Endodermal cell (in vitro differentiated cells): ENCODE measurements around the gene NACAD. TPM values are rescaled to one million over a fixed set of nuclear protein-coding genes. Genes with fewer than 3 reads are reported as not detected.

Source experiments
- DNase-seq: peaks from one replicate; pipeline ENCODE4 v3.0.0-alpha.2; 2017
- H3K27ac ChIP-seq: 2 replicates; pipeline ENCODE4 v1.5.1; 2013; ENCODE audit warnings: mild to moderate bottlenecking, low read depth, low read length, moderate library complexity
- H3K27me3 ChIP-seq: 2 replicates; pipeline ENCODE4 v1.6.1; 2013; ENCODE audit warnings: mild to moderate bottlenecking, low read length, moderate library complexity; ENCODE audit not compliant: insufficient read depth, control insufficient read depth, poor library complexity, severe bottlenecking
- H3K36me3 ChIP-seq: 2 replicates; pipeline ENCODE4 v1.7.0; 2013; ENCODE audit warnings: mild to moderate bottlenecking, low read length, moderate library complexity; ENCODE audit not compliant: control insufficient read depth, insufficient read depth
- H3K4me1 ChIP-seq: one replicate; pipeline ENCODE4 v1.7.0; 2013; ENCODE audit warnings: low read length; ENCODE audit not compliant: control insufficient read depth, insufficient read depth
- H3K4me3 ChIP-seq: 2 replicates; pipeline ENCODE4 v1.5.1; 2013; ENCODE audit warnings: mild to moderate bottlenecking, low read length, moderate library complexity
- H3K9ac ChIP-seq: 2 replicates; pipeline ENCODE4 v1.6.1; 2013; ENCODE audit warnings: mild to moderate bottlenecking, low read length, moderate library complexity; ENCODE audit not compliant: poor library complexity, severe bottlenecking; ENCODE audit errors: extremely low read depth
- H3K9me3 ChIP-seq: 2 replicates; pipeline ENCODE4 v1.6.1; 2013; ENCODE audit warnings: mild to moderate bottlenecking, low read length, moderate library complexity; ENCODE audit not compliant: control insufficient read depth
- H3K27ac Mint-ChIP-seq: 2 replicates; pipeline ENCODE4 v1.8.0; 2020; ENCODE audit warnings: mixed read lengths
- H3K27me3 Mint-ChIP-seq: 2 replicates; pipeline ENCODE4 v1.8.0; 2021; ENCODE audit warnings: mild to moderate bottlenecking, mixed read lengths; ENCODE audit not compliant: insufficient read depth
- H3K36me3 Mint-ChIP-seq: 2 replicates; pipeline ENCODE4 v1.8.0; 2020; ENCODE audit warnings: low read depth, mixed read lengths
- H3K4me1 Mint-ChIP-seq: 2 replicates; pipeline ENCODE4 v1.8.0; 2020; ENCODE audit warnings: mixed read lengths
- H3K4me3 Mint-ChIP-seq: 2 replicates; pipeline ENCODE4 v1.8.0; 2020; ENCODE audit warnings: mild to moderate bottlenecking, moderate library complexity, mixed read lengths
- H3K9me3 Mint-ChIP-seq: 2 replicates; pipeline ENCODE4 v1.8.0; 2020; ENCODE audit warnings: mild to moderate bottlenecking, mixed read lengths
- CTCF ChIP-seq: fragments of 200-600 bp; sonication (generic); conservative IDR thresholded peaks from 2 replicates; pipeline ENCODE4 v1.5.0; 2021; ENCODE audit warnings: antibody characterized with exemption, mild to moderate bottlenecking
- WGBS, 2 experiments: methylation state at CpG; one replicate each; pipeline versions ENCODE4 v1.1.5 to v1.1.7; 2013; ENCODE audit warnings: missing lambda C conversion rate in 2 of 2, mixed read lengths in 1 of 2; ENCODE audit not compliant: insufficient coverage in 1 of 2, insufficient read length in 1 of 2; 5-methylcytosine and 5-hydroxymethylcytosine counted together
- total RNA-seq, 2 donors: library from RNA; stranded (reverse); fragmentation: NEBNext Ultra II Directional in 1 of 2; extraction: Animal tissue kit (Norgen Biotek cat#: 25700) in 1 of 2; gene quantifications; 2 replicates in 1 of 2; 3 replicates in 1 of 2; pipeline ENCODE4 v1.2.1, GENCODE V29; 2021

NACAD gene
- total RNA-seq, 2 donors from 2014 or later = 5.8 to 6.7 TPM

- 92 to 96% methylated on average over 9 to 10 of the region's 10 CpGs for WGBS, 2 experiments
- Histone ChIP-seq H3K4me1 (no peaks in the 10 kb centered on the region), H3K9ac (no peak overlapping the region), H3K9me3 (no peaks in the 10 kb centered on the region), H3K27me3 (no peaks in the 10 kb centered on the region), H3K27ac (no peak overlapping the region), H3K4me3 (no peak overlapping the region), H3K36me3 (peaks cover 62% of the 10 kb centered on the region)
- Mint-ChIP-seq H3K27ac (no peak overlapping the region), H3K27me3 (no peaks in the 10 kb centered on the region), H3K36me3 (peaks cover 36% of the 10 kb centered on the region), H3K4me3 (no peak overlapping the region), H3K4me1 (no peaks in the 10 kb centered on the region), H3K9me3 (no peaks in the 10 kb centered on the region)
- TF ChIP-seq CTCF = no peak
- DNase-seq = peak; percentile 56
Observed at GRCh38 chr7:45098983-45099839, 10.4 kb upstream of the NACAD start.

- Mint-ChIP-seq H3K27ac (no peak overlapping the region), H3K36me3 (no peaks in the 10 kb centered on the region), H3K27me3 (peaks cover 16% of the 10 kb centered on the region), H3K4me1 (peaks cover 6% of the 10 kb centered on the region), H3K9me3 (peaks cover 2% of the 10 kb centered on the region), H3K4me3 (no peak overlapping the region)
- Histone ChIP-seq H3K9me3 (no peaks in the 10 kb centered on the region), H3K36me3 (peaks cover 8% of the 10 kb centered on the region), H3K27me3 (peaks cover 13% of the 10 kb centered on the region), H3K27ac (no peak overlapping the region), H3K4me3 (no peak overlapping the region), H3K4me1 (no peaks in the 10 kb centered on the region), H3K9ac (no peak overlapping the region)
- WGBS, 2 experiments = 60% methylated on average over 3 of the region's 3 CpGs; no CpG with 5 or more reads in 1 of the 2 experiments
- TF ChIP-seq CTCF = no peak
- DNase-seq = no peak
Observed at GRCh38 chr7:45092931-45093235, 4.1 kb upstream of the NACAD start.

- Histone ChIP-seq H3K27me3 (peaks cover 14% of the 10 kb centered on the region), H3K36me3 (peaks cover 2% of the 10 kb centered on the region), H3K4me3 (no peak overlapping the region), H3K9ac (no peak overlapping the region), H3K9me3 (no peaks in the 10 kb centered on the region), H3K4me1 (no peaks in the 10 kb centered on the region), H3K27ac (no peak overlapping the region)
- H3K4me3 Mint-ChIP-seq = no peak overlapping the region
- no peak overlapping the region for H3K27ac Mint-ChIP-seq
- peaks cover 6% of the 10 kb centered on the region for H3K4me1 Mint-ChIP-seq
- H3K9me3 Mint-ChIP-seq = peaks cover 2% of the 10 kb centered on the region
- TF ChIP-seq CTCF = no peak
- peaks cover 16% of the 10 kb centered on the region for H3K27me3 Mint-ChIP-seq
- 69 to 88% methylated on average over 5 to 7 of the region's 7 CpGs for WGBS, 2 experiments
- DNase-seq = peak; percentile 45
- H3K36me3 Mint-ChIP-seq = no peaks in the 10 kb centered on the region
Observed at GRCh38 chr7:45092100-45092930, 3.5 kb upstream of the NACAD start.
